ENCODE measurements around the gene IRF2BP2. TPM values are rescaled to one million over a fixed set of nuclear protein-coding genes. Genes with fewer than 3 reads are reported as not detected.

Gene IRF2BP2
- total and polyA plus RNA-seq, 2 of the 13 experiments (the other 11 are each of a cell fraction or from before 2014, with no cell fraction given), result 140 to 147 TPM

DNA sequence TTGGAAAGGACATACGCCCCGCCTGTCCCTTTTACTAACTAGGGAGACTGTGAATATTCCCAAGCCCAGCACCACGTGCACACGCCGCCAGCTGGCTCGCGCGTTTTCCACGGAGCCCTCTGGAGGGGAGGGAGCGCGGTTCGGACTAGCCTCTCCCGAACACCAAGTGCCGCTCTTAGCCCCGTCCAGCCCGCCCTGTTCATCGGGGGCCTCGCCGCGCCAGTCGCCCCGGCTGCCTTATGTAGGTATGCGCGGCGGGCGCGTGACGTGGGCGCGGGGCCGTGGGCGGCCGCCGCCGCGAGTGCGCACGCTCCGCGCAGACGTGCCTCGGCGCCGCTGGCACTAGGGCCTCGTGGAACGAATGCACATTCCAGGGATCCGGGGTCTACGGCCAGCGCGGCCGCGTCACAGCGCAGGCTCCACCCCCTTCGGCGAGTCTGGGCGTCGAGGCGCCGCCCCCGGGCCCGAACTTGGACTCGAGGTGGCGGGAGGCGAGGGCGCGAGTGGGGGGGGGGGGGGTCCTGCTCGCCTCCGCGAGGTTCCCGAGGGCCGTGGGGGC is 767 bp upstream of the IRF2BP2 start (continued):
- TF ChIP-seq MYPOP (CRISPR knock-in tag; IDR thresholded peaks at IDR 0.05), result peak; percentile 78
- TF ChIP-seq ZNF276 (CRISPR knock-in tag; IDR thresholded peaks at IDR 0.05; ENCODE audit: low read depth), result 0 out of 2 replicates have a peak, but pooled peaks have one; percentile 44
- TF ChIP-seq RNF2 (conservative IDR thresholded peaks at IDR 0.05; ENCODE audit: low read depth), result peak; percentile 84
- TF ChIP-seq ZNF629 (CRISPR knock-in tag; conservative IDR thresholded peaks at IDR 0.05), result 0 out of 2 replicates have a peak, but pooled peaks have one; percentile 6
- peak; percentile 64 for TF ChIP-seq ARNTL (CRISPR knock-in tag; IDR thresholded peaks at IDR 0.05)
- TF ChIP-seq PCBP1 (IDR thresholded peaks at IDR 0.05; ENCODE audit: borderline replicate concordance, low read depth, low read length), result no peak
- TF ChIP-seq RCOR2 (CRISPR knock-in tag; IDR thresholded peaks at IDR 0.05), result no peak
- peak; percentile 67 for TF ChIP-seq ZNF691 (CRISPR knock-in tag; IDR thresholded peaks at IDR 0.05; ENCODE audit: borderline replicate concordance, low read depth)
- peak; percentile 81 for TF ChIP-seq ZNF678 (CRISPR knock-in tag; IDR thresholded peaks at IDR 0.05)
- no peak for TF ChIP-seq CAMTA2 (CRISPR knock-in tag; IDR thresholded peaks at IDR 0.05; ENCODE audit: borderline replicate concordance)
- TF ChIP-seq ATAD3A (CRISPR knock-in tag; IDR thresholded peaks at IDR 0.05), result no peak
- peak; percentile 9; the same call in 1 of the 2 replicates for TF ChIP-seq ZNF546 (CRISPR knock-in tag; conservative IDR thresholded peaks at IDR 0.05)
- peak; percentile 2 for TF ChIP-seq XRCC5 (optimal IDR thresholded peaks at IDR 0.05; ENCODE audit: low read length)
- 0 out of 2 replicates have a peak, but pooled peaks have one; percentile 39 for TF ChIP-seq ZBTB10 (CRISPR knock-in tag; IDR thresholded peaks at IDR 0.05; ENCODE audit: borderline replicate concordance)
- TF ChIP-seq AGO2 (optimal IDR thresholded peaks at IDR 0.05; ENCODE audit: low read depth, low read length), result peak; percentile 100
- TF ChIP-seq CBX5 (CRISPR knock-in tag; IDR thresholded peaks at IDR 0.05; ENCODE audit: borderline replicate concordance), result no peak; the same call in 1 of the 2 replicates
- no peak for TF ChIP-seq GTF2F1 (IDR thresholded peaks at IDR 0.05; ENCODE audit: low read length)
- TF ChIP-seq ZFYVE20 (CRISPR knock-in tag; IDR thresholded peaks at IDR 0.05; ENCODE audit: borderline replicate concordance, low read depth), result no peak
- TF ChIP-seq ZEB1 (IDR thresholded peaks at IDR 0.05; ENCODE audit: insufficient replicate concordance, low read depth), result no peak
- no peak for TF ChIP-seq LCORL (IDR thresholded peaks at IDR 0.05)
- peak; percentile 48; the same call in 1 of the 2 replicates for TF ChIP-seq LCORL (CRISPR knock-in tag; IDR thresholded peaks at IDR 0.05)
- no peak; the same call in 1 of the 2 replicates for TF ChIP-seq ZNF674 (CRISPR knock-in tag; IDR thresholded peaks at IDR 0.05; ENCODE audit: low read depth)
- no peak for TF ChIP-seq ZNF143 (CRISPR knock-in tag; IDR thresholded peaks at IDR 0.05)

All from HepG2 (cell line).